HepG2 (cell line): ENCODE results near the gene ARAP3. TPM values are rescaled to one million over a fixed set of nuclear protein-coding genes. Genes with fewer than 3 reads are reported as not detected.

Experiments
- CEBPB ChIP-seq: IDR thresholded peaks from 2 replicates; pipeline ENCODE4 v1.6.1; 2011; ENCODE audit warnings: low read depth, low read length, improper control_type of control experiment, borderline replicate concordance
- GZF1 ChIP-seq: sonication (generic); formaldehyde crosslinking; IDR thresholded peaks from 2 replicates; pipeline ENCODE4 v1.5.1; 2020; ENCODE audit warnings: mild to moderate bottlenecking, missing genetic modification reagents
- MAFG ChIP-seq: sonication (generic); formaldehyde crosslinking; IDR thresholded peaks from 2 replicates; pipeline ENCODE4 v1.5.1; 2020; ENCODE audit warnings: mild to moderate bottlenecking, missing genetic modification reagents
- PHF20 ChIP-seq: sonication (generic); formaldehyde crosslinking; IDR thresholded peaks from 2 replicates; pipeline ENCODE4 v1.5.0; 2020; ENCODE audit warnings: mild to moderate bottlenecking, missing genetic modification reagents
- ZNF121 ChIP-seq: sonication (generic); formaldehyde crosslinking; IDR thresholded peaks from 2 replicates; pipeline ENCODE4 v1.5.0; 2020; ENCODE audit warnings: mild to moderate bottlenecking, missing genetic modification reagents
- ZNF232 ChIP-seq: sonication (generic); formaldehyde crosslinking; IDR thresholded peaks from 2 replicates; pipeline ENCODE4 v1.4.0; 2020; ENCODE audit warnings: missing genetic modification reagents, borderline replicate concordance
- ZNF431 ChIP-seq: sonication (generic); formaldehyde crosslinking; IDR thresholded peaks from 2 replicates; pipeline ENCODE4 v1.9.0; 2022; ENCODE audit warnings: missing genetic modification reagents, low read depth, mild to moderate bottlenecking, borderline replicate concordance
- ZNF850 ChIP-seq: sonication (generic); formaldehyde crosslinking; conservative IDR thresholded peaks from 2 replicates; pipeline ENCODE4 v1.9.0; 2021; ENCODE audit warnings: mild to moderate bottlenecking, missing genetic modification reagents
- ZSCAN20 ChIP-seq: sonication (generic); formaldehyde crosslinking; IDR thresholded peaks from 2 replicates; pipeline ENCODE4 v1.4.0; 2020; ENCODE audit warnings: missing genetic modification reagents, mild to moderate bottlenecking, borderline replicate concordance
- polyA plus RNA-seq, 8 experiments: library from polyadenylated mRNA; depleted of rRNA in 3 of 8; stranded (reverse) in 7 of 8; unstranded in 1 of 8; fragments of >200 nt; fragmentation: Illumina TruSeq in 4 of 8; extraction: Trizol in 4 of 8; gene quantifications; 2 replicates each; pipeline versions ENCODE4 v1.2.1 to v1.2.3, GENCODE V29; 2011 to 2016; ENCODE audit warnings: low read depth in 4 of 8, missing spikeins in 1 of 8, mixed read lengths in 1 of 8; ENCODE audit not compliant: insufficient read depth in 1 of 8
- total RNA-seq, 5 experiments: library from RNA; depleted of rRNA; stranded (reverse); fragments of >200 nt; fragmentation: Illumina TruSeq; extraction: Trizol; gene quantifications; 2 replicates each; pipeline ENCODE4 v1.2.3, GENCODE V29; 2016; ENCODE audit warnings: low read depth in 1 of 5
- TF ChIP-seq, protein P1 (sequence below): sonication (generic); formaldehyde crosslinking; IDR thresholded peaks from 2 replicates; pipeline ENCODE4 v1.8.1; 2022; ENCODE audit warnings: low read depth, mild to moderate bottlenecking, missing genetic modification reagents
- TF ChIP-seq, protein P2 (sequence below): sonication (generic); formaldehyde crosslinking; IDR thresholded peaks from 2 replicates; pipeline ENCODE4; 2020; ENCODE audit warnings: missing genetic modification reagents, mild to moderate bottlenecking, borderline replicate concordance
- TF ChIP-seq, protein P3 (sequence below): sonication (generic); formaldehyde crosslinking; IDR thresholded peaks from 2 replicates; pipeline ENCODE4 v1.4.0; 2020; ENCODE audit warnings: mild to moderate bottlenecking, missing genetic modification reagents
- TF ChIP-seq, protein P4 (sequence below): sonication (generic); formaldehyde crosslinking; IDR thresholded peaks from 2 replicates; pipeline ENCODE4 v1.4.0; 2020; ENCODE audit warnings: missing genetic modification reagents

The ARAP3 gene
- total and polyA plus RNA-seq, 2 of the 13 experiments (the other 11 are each of a cell fraction or from before 2014, with no cell fraction given) = 0.25 TPM; not detected in 1

DNA sequence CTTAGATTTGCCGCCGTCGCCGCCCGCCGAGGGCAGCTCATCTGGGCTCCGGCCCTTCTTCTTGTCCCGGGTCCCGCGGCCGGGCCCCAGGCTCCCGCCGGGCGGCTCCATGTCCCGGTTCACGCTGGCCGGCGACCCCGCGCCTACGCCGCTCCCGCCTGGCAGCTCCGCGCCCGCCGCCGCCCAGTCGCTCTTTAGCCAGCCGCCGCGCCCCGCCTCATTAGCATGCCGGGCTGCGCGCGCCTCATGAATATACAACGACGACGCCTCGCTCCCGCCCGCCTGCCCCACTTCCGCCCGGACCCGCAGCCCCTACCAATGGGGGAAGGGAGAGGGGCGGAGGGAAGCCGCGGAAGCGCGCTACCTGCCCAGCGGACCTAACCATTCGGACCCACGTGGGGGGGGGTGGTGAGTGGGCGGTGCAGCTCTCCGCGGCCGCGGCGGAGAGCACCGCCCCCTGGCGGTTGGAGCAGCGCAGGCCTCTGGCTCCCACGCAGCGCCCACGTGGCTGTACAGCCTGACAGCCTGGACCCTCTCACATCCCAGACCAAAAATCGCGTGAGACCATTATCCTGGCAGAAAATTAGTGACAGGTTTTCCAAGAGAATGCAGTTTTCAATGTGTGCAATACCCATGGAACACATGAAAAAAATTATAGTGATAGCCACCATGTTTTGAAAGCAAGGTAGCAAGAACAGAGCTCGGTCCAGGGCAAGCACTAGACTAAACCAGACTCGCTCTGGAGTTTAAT lies 63.1 kb downstream of the ARAP3 start, which contains the start of gene DIAPH1 (continued):
- TF ChIP-seq MAFG (CRISPR knock-in tag) (no peak), GZF1 (CRISPR knock-in tag) (no peak), ZSCAN20 (CRISPR knock-in tag) (0 out of 2 replicates have a peak, but pooled peaks have one; percentile 31), ZNF121 (peak; percentile 91), PHF20 (CRISPR knock-in tag) (peak; percentile 72), ZNF232 (CRISPR knock-in tag) (no peak; the same call in 1 of the 2 replicates), ZNF850 (CRISPR knock-in tag) (no peak), CEBPB (no peak), ZNF431 (CRISPR knock-in tag) (peak; percentile 74; the same call in 1 of the 2 replicates)
- TF ChIP-seq, protein P1, sequence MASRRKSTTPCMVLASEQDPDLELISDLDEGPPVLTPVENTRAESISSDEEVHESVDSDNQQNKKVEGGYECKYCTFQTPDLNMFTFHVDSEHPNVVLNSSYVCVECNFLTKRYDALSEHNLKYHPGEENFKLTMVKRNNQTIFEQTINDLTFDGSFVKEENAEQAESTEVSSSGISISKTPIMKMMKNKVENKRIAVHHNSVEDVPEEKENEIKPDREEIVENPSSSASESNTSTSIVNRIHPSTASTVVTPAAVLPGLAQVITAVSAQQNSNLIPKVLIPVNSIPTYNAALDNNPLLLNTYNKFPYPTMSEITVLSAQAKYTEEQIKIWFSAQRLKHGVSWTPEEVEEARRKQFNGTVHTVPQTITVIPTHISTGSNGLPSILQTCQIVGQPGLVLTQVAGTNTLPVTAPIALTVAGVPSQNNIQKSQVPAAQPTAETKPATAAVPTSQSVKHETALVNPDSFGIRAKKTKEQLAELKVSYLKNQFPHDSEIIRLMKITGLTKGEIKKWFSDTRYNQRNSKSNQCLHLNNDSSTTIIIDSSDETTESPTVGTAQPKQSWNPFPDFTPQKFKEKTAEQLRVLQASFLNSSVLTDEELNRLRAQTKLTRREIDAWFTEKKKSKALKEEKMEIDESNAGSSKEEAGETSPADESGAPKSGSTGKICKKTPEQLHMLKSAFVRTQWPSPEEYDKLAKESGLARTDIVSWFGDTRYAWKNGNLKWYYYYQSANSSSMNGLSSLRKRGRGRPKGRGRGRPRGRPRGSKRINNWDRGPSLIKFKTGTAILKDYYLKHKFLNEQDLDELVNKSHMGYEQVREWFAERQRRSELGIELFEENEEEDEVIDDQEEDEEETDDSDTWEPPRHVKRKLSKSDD (CRISPR knock-in tag) = peak; percentile 86
- TF ChIP-seq, protein P2, sequence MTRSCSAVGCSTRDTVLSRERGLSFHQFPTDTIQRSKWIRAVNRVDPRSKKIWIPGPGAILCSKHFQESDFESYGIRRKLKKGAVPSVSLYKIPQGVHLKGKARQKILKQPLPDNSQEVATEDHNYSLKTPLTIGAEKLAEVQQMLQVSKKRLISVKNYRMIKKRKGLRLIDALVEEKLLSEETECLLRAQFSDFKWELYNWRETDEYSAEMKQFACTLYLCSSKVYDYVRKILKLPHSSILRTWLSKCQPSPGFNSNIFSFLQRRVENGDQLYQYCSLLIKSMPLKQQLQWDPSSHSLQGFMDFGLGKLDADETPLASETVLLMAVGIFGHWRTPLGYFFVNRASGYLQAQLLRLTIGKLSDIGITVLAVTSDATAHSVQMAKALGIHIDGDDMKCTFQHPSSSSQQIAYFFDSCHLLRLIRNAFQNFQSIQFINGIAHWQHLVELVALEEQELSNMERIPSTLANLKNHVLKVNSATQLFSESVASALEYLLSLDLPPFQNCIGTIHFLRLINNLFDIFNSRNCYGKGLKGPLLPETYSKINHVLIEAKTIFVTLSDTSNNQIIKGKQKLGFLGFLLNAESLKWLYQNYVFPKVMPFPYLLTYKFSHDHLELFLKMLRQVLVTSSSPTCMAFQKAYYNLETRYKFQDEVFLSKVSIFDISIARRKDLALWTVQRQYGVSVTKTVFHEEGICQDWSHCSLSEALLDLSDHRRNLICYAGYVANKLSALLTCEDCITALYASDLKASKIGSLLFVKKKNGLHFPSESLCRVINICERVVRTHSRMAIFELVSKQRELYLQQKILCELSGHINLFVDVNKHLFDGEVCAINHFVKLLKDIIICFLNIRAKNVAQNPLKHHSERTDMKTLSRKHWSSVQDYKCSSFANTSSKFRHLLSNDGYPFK (CRISPR knock-in tag) = peak; percentile 74; the same call in 1 of the 2 replicates
- TF ChIP-seq, protein P3, sequence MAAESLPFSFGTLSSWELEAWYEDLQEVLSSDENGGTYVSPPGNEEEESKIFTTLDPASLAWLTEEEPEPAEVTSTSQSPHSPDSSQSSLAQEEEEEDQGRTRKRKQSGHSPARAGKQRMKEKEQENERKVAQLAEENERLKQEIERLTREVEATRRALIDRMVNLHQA (CRISPR knock-in tag) = no peak
- TF ChIP-seq, protein P4, sequence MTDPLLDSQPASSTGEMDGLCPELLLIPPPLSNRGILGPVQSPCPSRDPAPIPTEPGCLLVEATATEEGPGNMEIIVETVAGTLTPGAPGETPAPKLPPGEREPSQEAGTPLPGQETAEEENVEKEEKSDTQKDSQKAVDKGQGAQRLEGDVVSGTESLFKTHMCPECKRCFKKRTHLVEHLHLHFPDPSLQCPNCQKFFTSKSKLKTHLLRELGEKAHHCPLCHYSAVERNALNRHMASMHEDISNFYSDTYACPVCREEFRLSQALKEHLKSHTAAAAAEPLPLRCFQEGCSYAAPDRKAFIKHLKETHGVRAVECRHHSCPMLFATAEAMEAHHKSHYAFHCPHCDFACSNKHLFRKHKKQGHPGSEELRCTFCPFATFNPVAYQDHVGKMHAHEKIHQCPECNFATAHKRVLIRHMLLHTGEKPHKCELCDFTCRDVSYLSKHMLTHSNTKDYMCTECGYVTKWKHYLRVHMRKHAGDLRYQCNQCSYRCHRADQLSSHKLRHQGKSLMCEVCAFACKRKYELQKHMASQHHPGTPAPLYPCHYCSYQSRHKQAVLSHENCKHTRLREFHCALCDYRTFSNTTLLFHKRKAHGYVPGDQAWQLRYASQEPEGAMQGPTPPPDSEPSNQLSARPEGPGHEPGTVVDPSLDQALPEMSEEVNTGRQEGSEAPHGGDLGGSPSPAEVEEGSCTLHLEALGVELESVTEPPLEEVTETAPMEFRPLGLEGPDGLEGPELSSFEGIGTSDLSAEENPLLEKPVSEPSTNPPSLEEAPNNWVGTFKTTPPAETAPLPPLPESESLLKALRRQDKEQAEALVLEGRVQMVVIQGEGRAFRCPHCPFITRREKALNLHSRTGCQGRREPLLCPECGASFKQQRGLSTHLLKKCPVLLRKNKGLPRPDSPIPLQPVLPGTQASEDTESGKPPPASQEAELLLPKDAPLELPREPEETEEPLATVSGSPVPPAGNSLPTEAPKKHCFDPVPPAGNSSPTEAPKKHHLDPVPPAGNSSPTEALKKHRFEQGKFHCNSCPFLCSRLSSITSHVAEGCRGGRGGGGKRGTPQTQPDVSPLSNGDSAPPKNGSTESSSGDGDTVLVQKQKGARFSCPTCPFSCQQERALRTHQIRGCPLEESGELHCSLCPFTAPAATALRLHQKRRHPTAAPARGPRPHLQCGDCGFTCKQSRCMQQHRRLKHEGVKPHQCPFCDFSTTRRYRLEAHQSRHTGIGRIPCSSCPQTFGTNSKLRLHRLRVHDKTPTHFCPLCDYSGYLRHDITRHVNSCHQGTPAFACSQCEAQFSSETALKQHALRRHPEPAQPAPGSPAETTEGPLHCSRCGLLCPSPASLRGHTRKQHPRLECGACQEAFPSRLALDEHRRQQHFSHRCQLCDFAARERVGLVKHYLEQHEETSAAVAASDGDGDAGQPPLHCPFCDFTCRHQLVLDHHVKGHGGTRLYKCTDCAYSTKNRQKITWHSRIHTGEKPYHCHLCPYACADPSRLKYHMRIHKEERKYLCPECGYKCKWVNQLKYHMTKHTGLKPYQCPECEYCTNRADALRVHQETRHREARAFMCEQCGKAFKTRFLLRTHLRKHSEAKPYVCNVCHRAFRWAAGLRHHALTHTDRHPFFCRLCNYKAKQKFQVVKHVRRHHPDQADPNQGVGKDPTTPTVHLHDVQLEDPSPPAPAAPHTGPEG (CRISPR knock-in tag) = no peak
